Trophoblast cell (in vitro differentiated cells and primary cell): Measurements from ENCODE around the gene TLE1.
A peak's percentile ranks its signal among the peaks of the same experiment; 100 is the strongest.

ENCODE experiments used
- DNase-seq, 2 donors: peaks; one replicate each; pipeline ENCODE4 v3.0.0-alpha.2; 2016
- H2AFZ ChIP-seq: 2 replicates; pipeline ENCODE4 v1.6.1; 2013; ENCODE audit warnings: low read length, moderate library complexity, mild to moderate bottlenecking; ENCODE audit not compliant: insufficient read depth, poor library complexity
- H2AK5ac ChIP-seq: 2 replicates; pipeline ENCODE4 v1.6.1; 2013; ENCODE audit warnings: mild to moderate bottlenecking, low read length
- H2BK120ac ChIP-seq: 2 replicates; pipeline ENCODE4 v1.6.1; 2013; ENCODE audit warnings: low read length, mild to moderate bottlenecking, moderate library complexity; ENCODE audit not compliant: insufficient read depth, poor library complexity
- H2BK12ac ChIP-seq: 2 replicates; pipeline ENCODE4 v1.6.1; 2013; ENCODE audit warnings: mild to moderate bottlenecking, low read length, moderate library complexity
- H2BK5ac ChIP-seq: 2 replicates; pipeline ENCODE4 v1.6.1; 2013; ENCODE audit warnings: low read length, low read depth, moderate library complexity, mild to moderate bottlenecking; ENCODE audit not compliant: poor library complexity
- H3K14ac ChIP-seq: 2 replicates; pipeline ENCODE4 v1.6.1; 2013; ENCODE audit warnings: mild to moderate bottlenecking, low read length
- H3K18ac ChIP-seq: 2 replicates; pipeline ENCODE4 v1.6.1; 2013; ENCODE audit warnings: mild to moderate bottlenecking, low read length
- H3K23ac ChIP-seq: 2 replicates; pipeline ENCODE4 v1.6.1; 2013; ENCODE audit warnings: low read length
- H3K27ac ChIP-seq: 2 replicates; pipeline ENCODE4 v1.5.1; 2013; ENCODE audit warnings: low read depth, mild to moderate bottlenecking, inconsistent platforms, low read length, moderate library complexity
- H3K27me3 ChIP-seq: 2 replicates; pipeline ENCODE4 v1.6.1; 2013; ENCODE audit warnings: inconsistent platforms, mild to moderate bottlenecking, low read length, moderate library complexity; ENCODE audit not compliant: insufficient read depth
- H3K36me3 ChIP-seq, 2 experiments: 1 replicate in 1 of 2; 2 replicates in 1 of 2; pipeline ENCODE4 v1.6.1; 2013; ENCODE audit warnings: low read length in 2 of 2, mild to moderate bottlenecking in 2 of 2, moderate library complexity in 1 of 2; ENCODE audit not compliant: insufficient read depth in 2 of 2, control insufficient read depth in 1 of 2
- H3K4ac ChIP-seq: 2 replicates; pipeline ENCODE4 v1.6.1; 2013; ENCODE audit warnings: low read depth, mild to moderate bottlenecking, low read length, moderate library complexity
- H3K4me1 ChIP-seq, 2 experiments: 1 replicate in 1 of 2; 2 replicates in 1 of 2; pipeline ENCODE4 v1.6.1; 2013; ENCODE audit warnings: low read length in 2 of 2, mild to moderate bottlenecking in 2 of 2, moderate library complexity in 1 of 2; ENCODE audit not compliant: insufficient read depth in 2 of 2, control insufficient read depth in 1 of 2
- H3K4me2 ChIP-seq: 2 replicates; pipeline ENCODE4 v1.6.1; 2013; ENCODE audit warnings: inconsistent platforms, mild to moderate bottlenecking, low read length, moderate library complexity
- H3K4me3 ChIP-seq: 2 replicates; pipeline ENCODE4 v1.5.1; 2013; ENCODE audit warnings: mild to moderate bottlenecking, low read depth, low read length, inconsistent platforms
- H3K79me1 ChIP-seq: one replicate; pipeline ENCODE4 v1.6.1; 2013; ENCODE audit warnings: low read length
- H3K79me2 ChIP-seq: 2 replicates; pipeline ENCODE4 v1.6.1; 2013; ENCODE audit warnings: low read length, mild to moderate bottlenecking; ENCODE audit not compliant: control insufficient read depth, insufficient read depth, poor library complexity
- H3K9ac ChIP-seq: 2 replicates; pipeline ENCODE4 v1.6.1; 2013; ENCODE audit warnings: mild to moderate bottlenecking, low read length
- H3K9me3 ChIP-seq: 2 replicates; pipeline ENCODE4 v1.6.1; 2013; ENCODE audit warnings: low read depth, mild to moderate bottlenecking, control low read depth, inconsistent platforms, low read length; ENCODE audit not compliant: insufficient read depth
- H4K12ac ChIP-seq: 2 replicates; pipeline ENCODE4 v1.6.1; 2013; ENCODE audit warnings: low read depth, mild to moderate bottlenecking, low read length, moderate library complexity
- H4K8ac ChIP-seq: 2 replicates; pipeline ENCODE4 v1.6.1; 2013; ENCODE audit warnings: low read depth, mild to moderate bottlenecking, low read length, moderate library complexity
- H4K91ac ChIP-seq: one replicate; pipeline ENCODE4 v1.6.1; 2013; ENCODE audit warnings: low read depth, mild to moderate bottlenecking, low read length, moderate library complexity
- WGBS: extraction: QIAGEN DNeasy Blood & Tissue Kit; methylation state at CpG from one replicate; pipeline ENCODE4 v1.1.7; 2013; ENCODE audit warnings: missing lambda C conversion rate; ENCODE audit not compliant: insufficient read length, insufficient coverage; ENCODE audit errors: extremely low coverage; 5-methylcytosine and 5-hydroxymethylcytosine counted together

TLE1 gene

DNA sequence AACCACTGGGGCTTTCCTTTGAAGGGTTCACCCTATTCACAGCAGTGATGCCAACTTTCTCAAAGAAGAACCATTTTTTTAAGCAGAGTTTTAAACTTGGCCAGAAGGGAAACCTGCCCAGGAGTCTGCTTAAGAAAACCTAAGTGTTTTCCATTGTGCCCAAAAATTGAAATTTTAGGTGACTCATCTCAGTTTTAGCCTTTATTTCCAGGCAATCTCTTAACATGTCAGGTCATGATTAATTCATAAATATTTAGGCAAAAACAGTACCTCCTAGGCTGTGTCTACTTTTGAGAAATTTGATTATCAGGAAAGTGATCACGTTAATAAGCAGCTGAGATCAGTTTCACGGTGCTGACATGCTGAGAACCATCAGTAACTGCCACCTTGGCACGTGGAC is 61.9 kb downstream of the TLE1 start:
- no peaks in the 10 kb centered on the region for H3K79me2 ChIP-seq
- H3K23ac ChIP-seq, result no peak overlapping the region
- H3K18ac ChIP-seq, result no peak overlapping the region
- H3K27ac ChIP-seq, result peak overlapping the region; percentile 44
- no peak overlapping the region for H2AFZ ChIP-seq
- H4K91ac ChIP-seq, result no peak overlapping the region
- no peak overlapping the region for H3K4ac ChIP-seq
- H3K36me3 ChIP-seq, result peaks cover 2% of the 10 kb centered on the region in 2 experiments
- H3K4me2 ChIP-seq, result no peak overlapping the region
- DNase-seq, result no peak
- peak overlapping the region; percentile 28 for H2BK12ac ChIP-seq
- no peak overlapping the region for H4K12ac ChIP-seq
- H3K9ac ChIP-seq, result no peak overlapping the region
- H3K79me1 ChIP-seq, result no peaks in the 10 kb centered on the region
- H3K27me3 ChIP-seq, result no peaks in the 10 kb centered on the region
- H3K4me3 ChIP-seq, result no peak overlapping the region
- no peak overlapping the region for H2BK5ac ChIP-seq
- H4K8ac ChIP-seq, result no peak overlapping the region
- no peaks in the 10 kb centered on the region for H3K9me3 ChIP-seq
- peaks cover 5 to 13% of the 10 kb centered on the region in 2 experiments for H3K4me1 ChIP-seq
- H2AK5ac ChIP-seq, result no peak overlapping the region
- peak overlapping the region; percentile 82 for H2BK120ac ChIP-seq
- WGBS, result no CpG with 5 or more reads among the region's 3 CpGs
- no peak overlapping the region for H3K14ac ChIP-seq

DNA sequence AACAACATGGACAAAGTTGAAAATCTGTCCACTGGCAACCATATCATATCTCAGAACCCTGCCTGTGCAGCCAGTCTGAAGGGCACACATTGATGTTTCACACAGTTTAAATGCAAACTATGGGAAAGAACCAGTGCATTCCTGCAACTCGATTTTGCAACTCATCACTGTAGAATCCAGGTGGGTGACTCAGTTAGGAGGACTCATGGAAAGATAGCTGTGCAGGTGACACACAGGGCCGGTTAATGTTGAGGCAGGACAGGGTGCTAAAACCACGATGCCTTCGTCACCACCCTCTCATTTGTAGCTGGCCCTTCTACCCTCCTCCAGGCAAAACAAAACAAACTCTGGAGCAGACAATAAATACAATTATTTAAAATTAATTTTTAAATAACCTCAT is 62.8 kb downstream of the TLE1 start:
- no peak overlapping the region for H3K14ac ChIP-seq
- no peak overlapping the region for H2BK5ac ChIP-seq
- H4K12ac ChIP-seq, result no peak overlapping the region
- WGBS, result no CpG with 5 or more reads among the region's 4 CpGs
- DNase-seq, result peak; percentile 93 to 96
- no peak overlapping the region for H3K18ac ChIP-seq
- no peak overlapping the region for H3K23ac ChIP-seq
- H3K9me3 ChIP-seq, result no peaks in the 10 kb centered on the region
- no peaks in the 10 kb centered on the region for H3K79me1 ChIP-seq
- no peak overlapping the region for H3K4me3 ChIP-seq
- no peak overlapping the region for H3K4ac ChIP-seq
- H3K36me3 ChIP-seq, result peaks cover 4 to 5% of the 10 kb centered on the region in 2 experiments
- no peak overlapping the region for H3K4me2 ChIP-seq
- no peak overlapping the region for H2BK120ac ChIP-seq
- peaks cover 8 to 13% of the 10 kb centered on the region in 2 experiments for H3K4me1 ChIP-seq
- no peak overlapping the region for H2AFZ ChIP-seq
- no peak overlapping the region for H3K9ac ChIP-seq
- no peak overlapping the region for H4K91ac ChIP-seq
- H2BK12ac ChIP-seq, result no peak overlapping the region
- H3K79me2 ChIP-seq, result no peaks in the 10 kb centered on the region
- no peak overlapping the region for H4K8ac ChIP-seq
- peak overlapping the region; percentile 18 for H3K27ac ChIP-seq
- no peaks in the 10 kb centered on the region for H3K27me3 ChIP-seq
- H2AK5ac ChIP-seq, result no peak overlapping the region

DNA sequence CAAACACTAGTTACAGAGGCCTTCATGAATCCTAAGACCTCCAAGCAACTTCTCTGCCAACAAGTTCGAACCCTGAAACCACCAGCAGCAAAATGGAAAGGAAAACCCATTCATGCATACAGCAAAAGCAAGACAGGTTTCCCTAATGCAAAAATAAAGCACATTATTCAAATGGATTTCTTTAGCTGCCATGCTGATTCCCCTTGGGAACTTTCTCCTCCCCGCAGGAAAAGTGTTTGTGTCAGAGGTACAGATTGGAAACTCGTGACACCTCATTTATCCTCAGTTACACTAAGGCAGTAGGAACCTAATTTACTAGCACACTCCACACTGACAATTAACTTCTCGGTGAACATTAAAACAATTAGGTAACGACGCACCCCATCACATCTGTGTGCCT is 63.4 kb downstream of the TLE1 start:
- Histone ChIP-seq H3K9ac (no peak overlapping the region), H2BK12ac (no peak overlapping the region), H3K4me3 (no peak overlapping the region), H3K27ac (peak overlapping the region; percentile 17), H2BK120ac (peak overlapping the region; percentile 64), H3K14ac (no peak overlapping the region), H2AFZ (no peak overlapping the region), H3K4me2 (no peak overlapping the region), H3K9me3 (no peaks in the 10 kb centered on the region), H2BK5ac (peak overlapping the region; percentile 22), H3K79me2 (no peaks in the 10 kb centered on the region), H3K4me1 (peaks cover 8 to 13% of the 10 kb centered on the region in 2 experiments), H2AK5ac (no peak overlapping the region), H4K12ac (no peak overlapping the region), H3K4ac (no peak overlapping the region), H4K8ac (no peak overlapping the region), H3K18ac (no peak overlapping the region), H4K91ac (no peak overlapping the region), H3K23ac (no peak overlapping the region), H3K36me3 (peaks cover 4 to 5% of the 10 kb centered on the region in 2 experiments), H3K27me3 (no peaks in the 10 kb centered on the region), H3K79me1 (no peaks in the 10 kb centered on the region)
- DNase-seq, result no peak
- no CpG with 5 or more reads among the region's 6 CpGs for WGBS

DNA sequence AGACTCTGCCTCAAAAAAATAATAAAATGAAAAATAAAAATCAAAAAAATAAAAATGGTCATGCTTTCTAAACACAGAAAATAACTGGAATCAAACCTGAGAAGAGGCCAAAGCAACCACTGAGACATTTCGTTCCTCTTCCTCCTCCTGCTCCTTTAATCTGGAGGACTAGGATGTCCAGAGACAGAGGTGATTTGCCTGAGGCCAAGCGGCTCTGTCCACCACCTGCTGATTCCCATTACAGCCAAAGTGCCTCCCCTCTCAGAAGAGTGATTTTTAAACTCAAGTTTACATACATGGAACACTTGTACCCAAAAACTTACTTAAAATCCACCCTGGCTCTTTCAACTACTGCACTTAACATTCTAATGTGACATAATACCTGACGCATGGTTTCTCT is 65.6 kb downstream of the TLE1 start:
- Histone ChIP-seq H4K8ac (no peak overlapping the region), H3K18ac (no peak overlapping the region), H4K12ac (no peak overlapping the region), H3K9me3 (no peaks in the 10 kb centered on the region), H3K4me3 (no peak overlapping the region), H3K36me3 (peaks cover 8 to 13% of the 10 kb centered on the region in 2 experiments), H3K4me2 (no peak overlapping the region), H3K27ac (no peak overlapping the region), H3K4me1 (peaks cover 8 to 13% of the 10 kb centered on the region in 2 experiments), H3K79me1 (peaks cover 1% of the 10 kb centered on the region), H2AFZ (no peak overlapping the region), H3K79me2 (no peaks in the 10 kb centered on the region), H2BK12ac (no peak overlapping the region), H3K14ac (no peak overlapping the region), H3K27me3 (no peaks in the 10 kb centered on the region), H2BK120ac (no peak overlapping the region), H4K91ac (no peak overlapping the region), H3K4ac (no peak overlapping the region), H2BK5ac (no peak overlapping the region), H2AK5ac (no peak overlapping the region), H3K23ac (no peak overlapping the region), H3K9ac (no peak overlapping the region)
- peak in 1 of 2 donors; percentile 18 for DNase-seq
- WGBS, result no CpG with 5 or more reads among the region's 3 CpGs
